ENCODE measurements around the gene ADAM33. TPM values are rescaled to one million over a fixed set of nuclear protein-coding genes. Genes with fewer than 3 reads are reported as not detected.

ADAM33 gene
- total RNA-seq, 1 donor: 68.6 TPM

GRCh38 chr20:3661060-3661813, 20.6 kb downstream of the ADAM33 start:
- no peak for DNase-seq (ENCODE audit: low read depth)
- H3K4me3 ChIP-seq (ENCODE audit: low read depth, low read length): no peak overlapping the region
- no peak for TF ChIP-seq CTCF (IDR thresholded peaks at IDR 0.05; ENCODE audit: insufficient read depth, low read length)

- no peak for TF ChIP-seq CTCF (IDR thresholded peaks at IDR 0.05; ENCODE audit: insufficient read depth, low read length)
- DNase-seq (ENCODE audit: low read depth): no peak
These were observed 21.3 kb downstream of the ADAM33 start for GRCh38 chr20:3660262-3661059.

GRCh38 chr20:3659492-3660261, 22.1 kb downstream of the ADAM33 start:
- no peak for DNase-seq (ENCODE audit: low read depth)
- H3K4me3 ChIP-seq (ENCODE audit: low read depth, low read length): no peak overlapping the region
- TF ChIP-seq CTCF (IDR thresholded peaks at IDR 0.05; ENCODE audit: insufficient read depth, low read length): no peak

More at GRCh38 chr20:3660262-3661059, 21.3 kb downstream of the ADAM33 start:
- H3K4me3 ChIP-seq (ENCODE audit: low read depth, low read length): no peak overlapping the region

GRCh38 chr20:3658716-3659491, 22.9 kb downstream of the ADAM33 start:
- H3K4me3 ChIP-seq (ENCODE audit: low read depth, low read length): no peak overlapping the region
- no peak for DNase-seq (ENCODE audit: low read depth)
- TF ChIP-seq CTCF (IDR thresholded peaks at IDR 0.05; ENCODE audit: insufficient read depth, low read length): no peak

- TF ChIP-seq CTCF (IDR thresholded peaks at IDR 0.05; ENCODE audit: insufficient read depth, low read length): no peak
- no peak for DNase-seq (ENCODE audit: low read depth)
These were observed 23.6 kb downstream of the ADAM33 start for GRCh38 chr20:3658019-3658715.

GRCh38 chr20:3655131-3655405, 26.7 kb downstream of the ADAM33 start:
- no peak for TF ChIP-seq CTCF (IDR thresholded peaks at IDR 0.05; ENCODE audit: insufficient read depth, low read length)
- H3K4me3 ChIP-seq (ENCODE audit: low read depth, low read length): no peak overlapping the region
- no peak for DNase-seq (ENCODE audit: low read depth)

More at GRCh38 chr20:3658019-3658715, 23.6 kb downstream of the ADAM33 start:
- H3K4me3 ChIP-seq (ENCODE audit: low read depth, low read length): no peak overlapping the region

All from fibroblast of the aortic adventitia (primary cell).